SH-SY5Y (cell line): ENCODE measurements around the gene AXIN1.

Experiments used
- GATA2 ChIP-seq: IDR thresholded peaks from 2 replicates; pipeline ENCODE4 v1.6.1; 2011; ENCODE audit warnings: mild to moderate bottlenecking, low read depth, low read length
- GATA3 ChIP-seq: IDR thresholded peaks from 2 replicates; pipeline ENCODE4 v1.6.1; 2011; ENCODE audit warnings: low read depth, mild to moderate bottlenecking, low read length, moderate library complexity

- TF ChIP-seq GATA3 (no peak), GATA2 (no peak)
Observed at GRCh38 chr16:349211-349610, 3.3 kb downstream of the AXIN1 start.
